Lung (tissue), 12 donors: ENCODE results near the gene MYADML2. TPM values are rescaled to one million over a fixed set of nuclear protein-coding genes. Genes with fewer than 3 reads are reported as not detected.

ENCODE experiments used
- ATAC-seq: fragments of 200-7000 bp; cut with Tn5 transposase; one replicate; pipeline ENCODE4 v1.9.1; 2020; ENCODE audit warnings: moderate number of reproducible peaks; ENCODE audit not compliant: insufficient read depth, low FRiP score
- DNase-seq, 3 donors: peaks; one replicate each; pipeline ENCODE4 v3.0.0-alpha.2; 2013 to 2017
- H3K27ac ChIP-seq, 2 donors: one replicate each; pipeline ENCODE4 v1.5.1; 2013; ENCODE audit warnings: mild to moderate bottlenecking in 2 of 2, moderate library complexity in 2 of 2, control low read depth in 1 of 2, inconsistent platforms in 1 of 2, low read depth in 1 of 2, low read length in 1 of 2
- H3K27me3 ChIP-seq, 3 donors: one replicate each; pipeline ENCODE4 v1.5.1; 2013; ENCODE audit warnings: low read length in 2 of 3; ENCODE audit not compliant: control insufficient read depth in 3 of 3, insufficient read depth in 3 of 3
- H3K36me3 ChIP-seq, 4 donors: one replicate each; pipeline ENCODE4 v1.5.1; 2013; ENCODE audit warnings: low read length in 4 of 4, mild to moderate bottlenecking in 1 of 4, moderate library complexity in 1 of 4; ENCODE audit not compliant: control insufficient read depth in 4 of 4, insufficient read depth in 4 of 4
- H3K4me1 ChIP-seq, 5 donors: one replicate each; pipeline ENCODE4 v1.5.1; 2013; ENCODE audit warnings: low read length in 5 of 5, mild to moderate bottlenecking in 2 of 5, moderate library complexity in 1 of 5; ENCODE audit not compliant: control insufficient read depth in 5 of 5, insufficient read depth in 5 of 5
- H3K4me3 ChIP-seq: one replicate; pipeline ENCODE4 v1.5.1; 2013; ENCODE audit warnings: mild to moderate bottlenecking, control low read depth, moderate library complexity
- H3K9ac ChIP-seq, 2 donors: one replicate each; pipeline ENCODE4 v1.5.1; 2013; ENCODE audit warnings: low read length in 2 of 2, control low read depth in 1 of 2; ENCODE audit not compliant: insufficient read depth in 1 of 2
- H3K9me3 ChIP-seq, 4 donors: one replicate each; pipeline ENCODE4 v1.5.1; 2013; ENCODE audit warnings: low read length in 3 of 4, mild to moderate bottlenecking in 1 of 4, moderate library complexity in 1 of 4; ENCODE audit not compliant: control insufficient read depth in 4 of 4, insufficient read depth in 3 of 4
- WGBS, 2 donors: extraction: QIAGEN DNeasy Blood & Tissue Kit; methylation state at CpG; one replicate each; pipeline ENCODE4 v1.1.7; 2013; 5-methylcytosine and 5-hydroxymethylcytosine counted together
- polyA plus RNA-seq, 2 donors: library from polyadenylated mRNA; stranded (reverse); fragments of 200-250 nt; gene quantifications; one replicate each; pipeline ENCODE4 v1.2.1, GENCODE V29; 2013
- total RNA-seq, 2 donors: library from RNA; depleted of rRNA in 1 of 2; stranded (reverse); fragments of >200 nt in 1 of 2; gene quantifications; one replicate each; pipeline ENCODE4 v1.2.1, GENCODE V29; 2014 to 2021
- TF ChIP-seq, protein P1 (sequence below): IDR thresholded peaks from 2 replicates; pipeline ENCODE4 v1.5.1; 2012; ENCODE audit warnings: mild to moderate bottlenecking; ENCODE audit errors: control extremely low read depth, extremely low read depth
- donor health status: control.
- donor health status: control.
- donor health status: Bipolar disorder and iron deficiency.
- donor health status: healthy.
- donor health status: DM: yes; HTN: yes; CAD: no.

The MYADML2 gene
- total and polyA plus RNA-seq, 4 donors, result not detected

GRCh38 chr17:81941484-81942166, 5.4 kb downstream of the MYADML2 start:
- DNase-seq (no peak), ATAC-seq (no peak)
- H3K27me3 ChIP-seq, result peaks cover 0 to 6% (median 3%) of the 10 kb centered on the region in 3 donors
- no peaks in the 10 kb centered on the region for H3K9me3 ChIP-seq
- no peak overlapping the region for H3K9ac ChIP-seq
- peak overlapping the region in 1 of 2 donors; percentile 52 for H3K27ac ChIP-seq
- no peaks in the 10 kb centered on the region for H3K36me3 ChIP-seq
- H3K4me1 ChIP-seq, result peaks cover 0 to 5% (median 0%) of the 10 kb centered on the region in 5 donors
- TF ChIP-seq, protein P1, sequence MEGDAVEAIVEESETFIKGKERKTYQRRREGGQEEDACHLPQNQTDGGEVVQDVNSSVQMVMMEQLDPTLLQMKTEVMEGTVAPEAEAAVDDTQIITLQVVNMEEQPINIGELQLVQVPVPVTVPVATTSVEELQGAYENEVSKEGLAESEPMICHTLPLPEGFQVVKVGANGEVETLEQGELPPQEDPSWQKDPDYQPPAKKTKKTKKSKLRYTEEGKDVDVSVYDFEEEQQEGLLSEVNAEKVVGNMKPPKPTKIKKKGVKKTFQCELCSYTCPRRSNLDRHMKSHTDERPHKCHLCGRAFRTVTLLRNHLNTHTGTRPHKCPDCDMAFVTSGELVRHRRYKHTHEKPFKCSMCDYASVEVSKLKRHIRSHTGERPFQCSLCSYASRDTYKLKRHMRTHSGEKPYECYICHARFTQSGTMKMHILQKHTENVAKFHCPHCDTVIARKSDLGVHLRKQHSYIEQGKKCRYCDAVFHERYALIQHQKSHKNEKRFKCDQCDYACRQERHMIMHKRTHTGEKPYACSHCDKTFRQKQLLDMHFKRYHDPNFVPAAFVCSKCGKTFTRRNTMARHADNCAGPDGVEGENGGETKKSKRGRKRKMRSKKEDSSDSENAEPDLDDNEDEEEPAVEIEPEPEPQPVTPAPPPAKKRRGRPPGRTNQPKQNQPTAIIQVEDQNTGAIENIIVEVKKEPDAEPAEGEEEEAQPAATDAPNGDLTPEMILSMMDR, result no peak
- WGBS, 2 donors, result 47 to 56% methylated on average over 27 to 30 of the region's 30 CpGs
- H3K4me3 ChIP-seq, result no peak overlapping the region

DNA sequence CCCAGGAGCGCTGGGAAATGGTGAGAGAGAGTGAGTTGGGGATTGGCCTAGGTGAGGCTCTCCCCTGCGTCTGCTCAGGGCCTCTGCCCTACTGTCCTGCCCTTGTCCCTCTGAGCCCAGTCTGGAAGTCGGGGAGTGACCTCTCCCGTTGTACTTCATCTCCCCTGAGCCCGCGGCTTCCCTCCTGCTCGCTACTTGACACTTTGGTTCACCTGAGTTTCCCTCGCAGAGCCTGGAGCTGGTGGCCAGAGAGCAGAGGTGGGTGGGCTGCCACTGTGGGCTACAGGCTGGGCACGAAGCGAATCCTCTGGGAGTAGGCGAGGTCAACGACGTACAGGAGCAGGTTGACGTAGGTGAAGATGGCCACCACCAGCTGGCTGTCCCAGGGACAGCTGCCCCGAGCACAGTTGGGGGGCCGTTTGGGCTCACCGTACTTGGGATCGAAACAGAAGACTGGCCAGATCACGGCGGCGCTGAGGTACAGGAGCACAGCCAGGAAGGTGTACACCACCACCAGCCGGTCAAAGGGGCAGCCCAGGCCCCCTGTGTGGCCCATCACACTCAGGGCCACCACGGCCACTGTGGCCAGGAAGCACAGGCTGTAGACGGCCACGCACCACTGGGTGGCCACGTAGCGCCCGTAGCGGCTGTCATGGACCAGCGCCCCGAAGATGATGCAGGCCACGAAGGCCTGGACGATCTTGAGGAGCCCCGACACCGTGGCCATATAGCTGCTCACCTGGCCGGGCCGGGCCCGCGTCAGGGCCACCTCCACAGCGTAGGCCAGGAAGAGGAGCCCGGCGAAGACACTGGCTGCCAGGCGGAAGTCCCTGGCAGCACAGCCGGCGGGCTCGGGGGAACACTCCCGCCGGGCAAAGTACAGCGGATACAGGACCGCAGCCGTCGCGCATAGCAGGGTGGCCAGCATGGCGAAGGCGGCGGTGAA, 6.2 kb downstream of the MYADML2 start:
- DNase-seq, result no peak

DNA sequence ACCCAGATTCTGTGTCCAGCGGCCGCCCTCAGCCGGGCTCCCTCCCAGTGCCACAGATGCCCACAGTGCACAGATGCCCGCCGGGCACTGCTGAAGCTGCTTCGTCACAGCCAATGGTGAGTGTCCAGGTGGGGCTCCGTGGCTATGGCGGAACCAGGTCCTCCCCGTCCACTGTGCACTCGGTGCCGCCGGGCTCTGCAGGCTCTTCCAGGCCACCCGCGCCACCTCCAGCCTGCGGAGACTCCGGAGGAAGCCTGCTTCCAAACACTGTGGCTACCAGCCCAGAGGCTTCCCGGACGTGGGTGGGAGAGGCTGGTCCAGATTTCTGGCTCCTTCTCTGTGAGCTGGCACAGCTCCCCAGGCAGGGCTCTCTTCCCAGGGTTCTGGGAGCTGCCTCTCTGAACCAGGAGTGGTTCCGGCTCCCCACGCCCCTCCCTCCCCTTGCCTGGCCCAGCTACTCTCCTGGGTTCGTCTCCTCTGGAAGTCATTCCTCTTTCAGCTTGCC, 7.1 kb downstream of the MYADML2 start:
- TF ChIP-seq, protein P1, result no peak
- Histone ChIP-seq H3K9me3 (no peaks in the 10 kb centered on the region), H3K36me3 (no peaks in the 10 kb centered on the region), H3K9ac (no peak overlapping the region), H3K4me1 (peaks cover 0 to 11% (median 0%) of the 10 kb centered on the region in 5 donors), H3K4me3 (no peak overlapping the region), H3K27me3 (peaks cover 0 to 6% (median 3%) of the 10 kb centered on the region in 3 donors), H3K27ac (no peak overlapping the region)
- WGBS, 2 donors, result 70 to 75% methylated on average over 21 of the region's 21 CpGs
- no peak for DNase-seq
- ATAC-seq, result no peak

More for the DNA sequence above, 6.2 kb downstream of the MYADML2 start:
- Histone ChIP-seq H3K4me1 (peaks cover 0 to 8% (median 0%) of the 10 kb centered on the region in 5 donors), H3K4me3 (no peak overlapping the region), H3K36me3 (no peaks in the 10 kb centered on the region), H3K9ac (no peak overlapping the region), H3K27me3 (peaks cover 0 to 6% (median 3%) of the 10 kb centered on the region in 3 donors), H3K9me3 (no peaks in the 10 kb centered on the region), H3K27ac (no peak overlapping the region)
- TF ChIP-seq, protein P1, result no peak
- no peak for ATAC-seq
- 91 to 95% methylated on average over 56 of the region's 56 CpGs for WGBS, 2 donors
